ENCODE results near the gene ACACA. TPM values are rescaled to one million over a fixed set of nuclear protein-coding genes. Genes with fewer than 3 reads are reported as not detected.

Gene ACACA
- total RNA-seq, 1 experiment from 2014 or later, result 35.6 TPM

GRCh38 chr17:37246085-37246484 is 160.6 kb downstream of the ACACA start:
- no peak for DNase-seq (ENCODE audit: extremely low read depth, low read depth)

- no peak for DNase-seq (ENCODE audit: extremely low read depth, low read depth)
Observed at GRCh38 chr17:37240381-37240780, 166.3 kb downstream of the ACACA start.

GRCh38 chr17:37239690-37240334 is 166.8 kb downstream of the ACACA start:
- peak; percentile 9 for DNase-seq (ENCODE audit: extremely low read depth, low read depth)

GRCh38 chr17:37234106-37234505 is 172.5 kb downstream of the ACACA start:
- DNase-seq (ENCODE audit: extremely low read depth, low read depth), result no peak

GRCh38 chr17:37233036-37233435 is 173.6 kb downstream of the ACACA start:
- no peak for DNase-seq (ENCODE audit: extremely low read depth, low read depth)

- DNase-seq (ENCODE audit: extremely low read depth, low read depth), result no peak
Observed at GRCh38 chr17:37231887-37232286, 174.7 kb downstream of the ACACA start.

GRCh38 chr17:37230633-37231032 is 176.0 kb downstream of the ACACA start:
- DNase-seq (ENCODE audit: extremely low read depth, low read depth), result no peak

- no peak for DNase-seq (ENCODE audit: extremely low read depth, low read depth)
Observed at GRCh38 chr17:37225465-37225864, 181.2 kb downstream of the ACACA start.

- DNase-seq (ENCODE audit: extremely low read depth, low read depth), result no peak
Observed at GRCh38 chr17:37221865-37222264, 184.8 kb downstream of the ACACA start.

GRCh38 chr17:37220607-37220953 is 186.1 kb downstream of the ACACA start:
- peak; percentile 8 for DNase-seq (ENCODE audit: extremely low read depth, low read depth)

GRCh38 chr17:37219876-37220606 is 186.6 kb downstream of the ACACA start:
- no peak for DNase-seq (ENCODE audit: extremely low read depth, low read depth)

- no peak for DNase-seq (ENCODE audit: extremely low read depth, low read depth)
Observed at GRCh38 chr17:37218849-37219248, 187.8 kb downstream of the ACACA start.

GRCh38 chr17:37214416-37214815 is 192.2 kb downstream of the ACACA start:
- no peak for DNase-seq (ENCODE audit: extremely low read depth, low read depth)

GRCh38 chr17:37213927-37214326 is 192.7 kb downstream of the ACACA start:
- no peak for DNase-seq (ENCODE audit: extremely low read depth, low read depth)

- DNase-seq (ENCODE audit: extremely low read depth, low read depth), result no peak
Observed at GRCh38 chr17:37212179-37212578, 194.5 kb downstream of the ACACA start.

GRCh38 chr17:37211136-37211535 is 195.5 kb downstream of the ACACA start:
- DNase-seq (ENCODE audit: extremely low read depth, low read depth), result no peak

GRCh38 chr17:37207103-37207502 is 199.5 kb downstream of the ACACA start:
- no peak for DNase-seq (ENCODE audit: extremely low read depth, low read depth)

- DNase-seq (ENCODE audit: extremely low read depth, low read depth), result no peak
Observed at GRCh38 chr17:37206299-37206698, 200.3 kb downstream of the ACACA start.

GRCh38 chr17:37200497-37200896 is 206.1 kb downstream of the ACACA start:
- DNase-seq (ENCODE audit: extremely low read depth, low read depth), result no peak

GRCh38 chr17:37197336-37197735 is 209.3 kb downstream of the ACACA start:
- no peak for DNase-seq (ENCODE audit: extremely low read depth, low read depth)

GRCh38 chr17:37194208-37194607 is 212.4 kb downstream of the ACACA start:
- no peak for DNase-seq (ENCODE audit: extremely low read depth, low read depth)

GRCh38 chr17:37191219-37191618 is 215.4 kb downstream of the ACACA start:
- no peak for DNase-seq (ENCODE audit: extremely low read depth, low read depth)

Data from NCI-H460 (cell line).